BE2C (cell line): ENCODE results near the gene LRRN4.

ENCODE experiments used
- DNase-seq: peaks from one replicate; pipeline ENCODE4 v3.0.0-alpha.2; 2020
- H3K27me3 ChIP-seq: fragments of 250-450 bp; sonication (Bioruptor Pico); 2 replicates; pipeline ENCODE4 v1.5.1; 2020; ENCODE audit warnings: mild to moderate bottlenecking
- H3K36me3 ChIP-seq: fragments of 250-450 bp; sonication (Bioruptor Pico); 2 replicates; pipeline ENCODE4 v1.5.1; 2020; ENCODE audit warnings: mild to moderate bottlenecking
- H3K4me1 ChIP-seq: fragments of 250-450 bp; sonication (Bioruptor Pico); 2 replicates; pipeline ENCODE4 v1.5.1; 2020
- H3K4me3 ChIP-seq: 2 replicates; pipeline ENCODE4 v1.5.1; 2011; ENCODE audit warnings: low read depth, low read length
- H3K9me3 ChIP-seq: fragments of 250-450 bp; sonication (Bioruptor Pico); 2 replicates; pipeline ENCODE4 v1.5.1; 2020
- TF ChIP-seq, protein P1 (sequence below): IDR thresholded peaks from 2 replicates; pipeline ENCODE4 v1.5.1; 2012; ENCODE audit warnings: mild to moderate bottlenecking, low read depth, low read length

The LRRN4 gene

DNA sequence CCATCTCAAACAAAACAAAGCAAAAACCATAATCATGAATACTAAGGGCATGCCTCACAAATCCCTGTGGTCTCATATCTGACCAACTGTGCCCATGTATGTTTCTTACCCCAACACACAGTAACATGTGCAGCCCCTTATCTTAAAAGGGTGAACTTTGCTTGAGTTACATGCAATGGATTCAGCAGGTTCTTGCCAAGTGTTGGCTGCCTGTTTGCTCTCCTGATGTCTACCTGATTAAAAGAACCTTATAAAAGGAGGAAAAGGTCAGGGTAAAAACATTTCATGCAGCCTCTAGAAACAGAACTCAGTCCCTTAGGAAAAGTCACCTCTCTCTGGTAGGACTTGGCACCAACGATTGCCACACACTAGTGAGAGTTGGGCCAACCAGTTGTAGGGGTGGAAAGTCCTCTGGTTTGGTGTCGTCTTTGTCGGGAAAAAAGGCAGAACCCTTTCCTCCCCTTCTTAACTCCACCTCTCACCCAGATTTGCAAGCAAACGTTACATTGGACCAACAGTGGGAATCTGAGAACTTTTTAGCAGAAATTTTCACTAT lies 14.0 kb upstream of the LRRN4 start:
- Histone ChIP-seq H3K27me3 (no peaks in the 10 kb centered on the region), H3K4me3 (no peak overlapping the region), H3K9me3 (no peaks in the 10 kb centered on the region), H3K36me3 (no peaks in the 10 kb centered on the region), H3K4me1 (no peaks in the 10 kb centered on the region)
- TF ChIP-seq, protein P1, sequence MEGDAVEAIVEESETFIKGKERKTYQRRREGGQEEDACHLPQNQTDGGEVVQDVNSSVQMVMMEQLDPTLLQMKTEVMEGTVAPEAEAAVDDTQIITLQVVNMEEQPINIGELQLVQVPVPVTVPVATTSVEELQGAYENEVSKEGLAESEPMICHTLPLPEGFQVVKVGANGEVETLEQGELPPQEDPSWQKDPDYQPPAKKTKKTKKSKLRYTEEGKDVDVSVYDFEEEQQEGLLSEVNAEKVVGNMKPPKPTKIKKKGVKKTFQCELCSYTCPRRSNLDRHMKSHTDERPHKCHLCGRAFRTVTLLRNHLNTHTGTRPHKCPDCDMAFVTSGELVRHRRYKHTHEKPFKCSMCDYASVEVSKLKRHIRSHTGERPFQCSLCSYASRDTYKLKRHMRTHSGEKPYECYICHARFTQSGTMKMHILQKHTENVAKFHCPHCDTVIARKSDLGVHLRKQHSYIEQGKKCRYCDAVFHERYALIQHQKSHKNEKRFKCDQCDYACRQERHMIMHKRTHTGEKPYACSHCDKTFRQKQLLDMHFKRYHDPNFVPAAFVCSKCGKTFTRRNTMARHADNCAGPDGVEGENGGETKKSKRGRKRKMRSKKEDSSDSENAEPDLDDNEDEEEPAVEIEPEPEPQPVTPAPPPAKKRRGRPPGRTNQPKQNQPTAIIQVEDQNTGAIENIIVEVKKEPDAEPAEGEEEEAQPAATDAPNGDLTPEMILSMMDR, result no peak
- no peak for DNase-seq

DNA sequence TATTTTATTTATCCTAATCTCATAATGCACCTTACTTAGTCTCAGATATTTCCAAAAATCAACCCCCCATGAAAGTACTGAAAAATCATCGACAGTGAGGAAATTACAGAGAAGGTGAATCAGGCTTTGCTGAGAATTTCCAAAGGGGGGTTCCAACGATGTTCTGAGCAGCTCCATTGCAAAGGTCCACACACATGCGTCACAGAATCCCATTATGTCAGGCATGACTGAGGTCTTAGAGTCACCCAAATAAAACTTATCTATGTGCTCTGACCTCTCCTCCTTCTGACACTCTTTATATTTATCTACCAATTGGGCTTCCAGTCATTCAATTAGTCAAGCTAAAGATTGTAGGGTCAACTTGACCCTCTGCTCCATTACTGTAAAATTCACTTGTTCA lies 12.7 kb upstream of the LRRN4 start:
- Histone ChIP-seq H3K9me3 (no peaks in the 10 kb centered on the region), H3K27me3 (no peaks in the 10 kb centered on the region), H3K4me1 (no peaks in the 10 kb centered on the region), H3K36me3 (no peaks in the 10 kb centered on the region), H3K4me3 (no peak overlapping the region)
- no peak for DNase-seq
- TF ChIP-seq, protein P1, result no peak

DNA sequence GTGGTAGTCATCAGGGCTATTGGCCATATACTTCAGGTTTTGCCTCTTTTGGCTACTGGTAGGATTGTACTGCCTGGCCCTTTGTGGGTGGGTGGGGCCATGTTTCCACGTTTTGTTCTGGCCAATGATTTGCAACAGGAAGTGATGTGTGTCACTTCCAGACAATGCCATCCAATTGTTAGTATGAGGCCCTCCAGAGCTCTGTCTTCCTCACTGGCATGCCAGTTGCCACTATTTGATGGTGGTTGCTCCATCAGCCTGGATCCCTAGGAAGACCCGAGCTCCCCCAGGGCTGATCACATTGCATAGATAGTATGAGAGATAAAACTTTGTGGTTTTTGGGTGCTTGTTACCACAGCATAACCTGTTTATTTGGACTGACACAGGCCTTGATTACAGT lies 7.7 kb upstream of the LRRN4 start:
- H3K9me3 ChIP-seq, result no peaks in the 10 kb centered on the region
- TF ChIP-seq, protein P1, result no peak
- H3K4me1 ChIP-seq, result no peaks in the 10 kb centered on the region

DNA sequence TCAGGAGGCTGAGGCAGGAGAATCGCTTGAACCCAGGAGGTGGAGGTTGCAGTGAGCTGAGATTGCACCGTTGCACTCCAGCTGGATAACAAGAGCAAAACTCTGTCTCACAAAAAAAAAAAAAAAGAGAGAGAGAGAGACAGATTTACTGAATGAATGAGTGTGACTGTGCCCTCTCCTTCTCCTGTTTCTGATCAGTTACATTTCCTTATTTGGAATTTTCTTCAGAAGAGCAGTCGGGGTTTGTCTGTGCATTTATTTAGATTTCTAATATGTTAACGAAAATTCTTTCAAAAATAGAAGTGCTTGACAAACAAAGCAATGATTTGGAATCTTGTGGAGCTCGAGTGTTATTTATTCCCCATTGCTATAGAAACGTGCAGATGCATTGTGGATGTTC lies 6.4 kb upstream of the LRRN4 start:
- TF ChIP-seq, protein P1, result no peak
- no peaks in the 10 kb centered on the region for H3K36me3 ChIP-seq
- no peak overlapping the region for H3K4me3 ChIP-seq
- H3K9me3 ChIP-seq, result no peaks in the 10 kb centered on the region
- no peak for DNase-seq
- 0 out of 2 replicates have a peak, but pooled peaks cover 5% of the 10 kb centered on the region for H3K27me3 ChIP-seq
- H3K4me1 ChIP-seq, result peaks cover 6% of the 10 kb centered on the region

More for the DNA sequence above, 7.7 kb upstream of the LRRN4 start:
- H3K27me3 ChIP-seq, result 0 out of 2 replicates have a peak, but pooled peaks cover 5% of the 10 kb centered on the region
- no peaks in the 10 kb centered on the region for H3K36me3 ChIP-seq
- H3K4me3 ChIP-seq, result no peak overlapping the region
- no peak for DNase-seq

DNA sequence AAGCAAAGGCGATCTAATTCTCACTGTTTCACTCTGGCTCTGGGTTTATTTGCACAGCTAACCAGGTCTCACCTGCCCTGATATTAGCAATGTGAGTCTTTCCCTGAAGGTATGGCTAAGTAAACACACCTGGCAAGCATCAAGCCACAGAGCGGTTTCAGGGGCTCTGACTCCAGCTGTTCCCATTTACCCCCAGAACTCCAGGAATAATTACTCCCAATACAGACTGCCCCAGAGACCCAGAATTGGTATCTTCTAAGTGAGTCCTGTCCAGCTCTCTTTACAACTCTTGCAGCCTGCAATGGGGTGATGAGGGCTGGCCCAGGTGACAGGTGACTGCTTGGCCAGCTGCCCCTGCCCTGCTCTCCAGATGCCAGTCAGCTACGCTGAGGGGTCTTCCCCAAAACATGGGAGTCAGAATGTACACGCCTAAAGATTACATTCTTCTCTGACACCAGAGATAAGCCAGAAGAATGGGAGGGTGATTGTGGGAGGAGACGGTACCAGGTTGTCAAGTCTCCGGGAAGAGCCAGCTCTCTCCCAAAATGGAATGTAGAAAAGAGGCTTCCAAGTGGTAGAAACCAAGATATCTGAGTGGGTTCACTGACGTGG lies 4.9 kb upstream of the LRRN4 start:
- H3K27me3 ChIP-seq, result peaks cover 8% of the 10 kb centered on the region; the same call in 1 of the 2 replicates
- no peak overlapping the region for H3K4me3 ChIP-seq
- no peaks in the 10 kb centered on the region for H3K36me3 ChIP-seq
- TF ChIP-seq, protein P1, result no peak
- DNase-seq, result no peak
- H3K9me3 ChIP-seq, result no peaks in the 10 kb centered on the region
- H3K4me1 ChIP-seq, result peaks cover 9% of the 10 kb centered on the region

DNA sequence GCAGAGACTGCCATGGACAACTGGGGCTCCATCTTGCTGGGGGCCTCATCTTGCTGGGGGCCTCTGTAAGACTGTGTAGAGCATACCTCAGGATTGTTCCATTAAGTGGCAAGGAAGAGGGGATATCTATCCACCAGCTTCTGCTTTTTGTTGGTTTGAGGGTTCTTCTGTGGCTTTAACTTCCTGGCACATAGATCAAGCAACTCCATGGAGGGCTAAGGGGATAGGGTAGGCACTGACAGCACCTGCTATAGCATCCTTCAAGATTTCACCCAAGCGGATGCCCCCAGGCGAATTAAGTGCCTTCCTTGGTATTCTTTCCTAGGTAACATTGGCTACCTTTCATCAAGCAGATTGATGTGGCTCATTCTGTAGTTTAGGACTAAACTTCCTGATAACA lies 3.8 kb upstream of the LRRN4 start:
- H3K4me1 ChIP-seq, result peaks cover 9% of the 10 kb centered on the region
- no peak for DNase-seq
- H3K4me3 ChIP-seq, result no peak overlapping the region
- no peaks in the 10 kb centered on the region for H3K9me3 ChIP-seq
- TF ChIP-seq, protein P1, result no peak
- H3K36me3 ChIP-seq, result no peaks in the 10 kb centered on the region
- H3K27me3 ChIP-seq, result peaks cover 19% of the 10 kb centered on the region
